ENCODE data around the gene CAMK1D. TPM values are rescaled to one million over a fixed set of nuclear protein-coding genes. Genes with fewer than 3 reads are reported as not detected.

The CAMK1D gene
- total RNA-seq, 2 donors from 2014 or later = 4.8 to 14.5 TPM

DNA sequence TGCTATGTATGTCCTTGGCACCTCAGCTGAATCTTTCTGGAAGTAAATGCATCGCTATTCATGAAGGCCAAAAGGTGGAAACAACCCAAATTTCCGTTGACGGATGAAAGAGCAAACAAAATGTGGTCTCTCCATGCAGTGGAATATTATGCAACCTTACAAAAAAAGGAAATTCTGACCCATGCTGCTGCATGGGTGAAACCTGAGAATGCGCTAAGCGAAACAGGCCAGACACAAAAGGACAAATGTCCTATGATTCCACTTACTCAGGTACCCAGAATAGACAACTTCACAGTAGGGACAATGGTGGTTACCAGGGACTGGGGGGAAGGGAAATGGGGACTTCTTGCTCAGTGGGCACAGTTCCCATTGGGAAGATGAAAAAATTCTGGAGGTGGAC is 158.8 kb downstream of the CAMK1D start:
- Histone ChIP-seq H3K27ac (no peak overlapping the region), H3K27me3 (replicated peaks; ENCODE audit: insufficient read depth) (no peaks in the 10 kb centered on the region), H3K9me3 (no peaks in the 10 kb centered on the region), H3K4me1 (replicated peaks) (no peaks in the 10 kb centered on the region), H3K36me3 (no peaks in the 10 kb centered on the region), H3K4me3 (no peak overlapping the region)
- 91% methylated on average over 5 of the region's 5 CpGs for WGBS
- DNase-seq (ENCODE audit: low spot score) = no peak
- TF ChIP-seq POLR2A (IDR thresholded peaks at IDR 0.05) = no peak
- intact Hi-C loops (cut with DNase I) = no loop called here

DNA sequence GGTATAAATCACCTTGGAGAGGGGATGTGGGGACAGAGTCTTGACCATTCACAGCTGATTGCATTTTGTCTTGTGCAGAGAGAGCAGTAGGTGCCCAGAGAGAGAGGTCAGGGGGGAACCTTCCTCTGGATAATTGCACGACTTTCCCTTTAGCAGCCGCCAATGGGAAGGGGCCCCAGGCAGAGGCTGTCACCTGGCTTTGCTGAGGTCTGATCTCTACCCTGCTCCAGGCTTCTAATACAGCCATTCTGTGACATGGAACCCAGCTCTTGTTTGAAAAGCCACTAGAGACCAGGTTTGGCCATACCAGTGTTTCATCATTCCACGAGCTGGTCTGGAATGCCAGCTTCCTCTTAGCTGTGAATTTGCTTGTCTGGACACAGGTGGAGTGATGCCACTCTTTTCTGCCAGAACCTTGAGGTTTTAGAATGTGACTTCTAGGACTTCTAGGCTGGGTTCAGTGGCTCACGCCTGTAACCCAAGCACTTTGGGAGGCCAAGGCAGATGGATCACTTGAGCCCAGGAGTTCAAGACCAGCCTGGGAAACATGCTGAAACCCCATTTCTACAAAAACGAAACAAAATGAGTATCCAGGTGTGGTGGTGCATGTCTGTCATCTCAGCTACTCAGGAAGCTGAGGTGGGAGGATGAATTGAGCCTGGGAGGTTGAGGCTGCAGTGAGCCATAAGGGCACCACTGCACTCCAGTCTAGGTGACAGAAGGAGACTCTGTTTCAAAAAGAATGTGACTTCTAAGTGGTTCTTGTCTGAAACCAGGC is 159.9 kb downstream of the CAMK1D start:
- no peak for DNase-seq (ENCODE audit: low spot score)
- no peaks in the 10 kb centered on the region for H3K4me1 ChIP-seq (replicated peaks)
- H3K9me3 ChIP-seq = no peaks in the 10 kb centered on the region
- no peak overlapping the region for H3K27ac ChIP-seq
- no peaks in the 10 kb centered on the region for H3K36me3 ChIP-seq
- no peak overlapping the region for H3K4me3 ChIP-seq
- TF ChIP-seq, protein P1, sequence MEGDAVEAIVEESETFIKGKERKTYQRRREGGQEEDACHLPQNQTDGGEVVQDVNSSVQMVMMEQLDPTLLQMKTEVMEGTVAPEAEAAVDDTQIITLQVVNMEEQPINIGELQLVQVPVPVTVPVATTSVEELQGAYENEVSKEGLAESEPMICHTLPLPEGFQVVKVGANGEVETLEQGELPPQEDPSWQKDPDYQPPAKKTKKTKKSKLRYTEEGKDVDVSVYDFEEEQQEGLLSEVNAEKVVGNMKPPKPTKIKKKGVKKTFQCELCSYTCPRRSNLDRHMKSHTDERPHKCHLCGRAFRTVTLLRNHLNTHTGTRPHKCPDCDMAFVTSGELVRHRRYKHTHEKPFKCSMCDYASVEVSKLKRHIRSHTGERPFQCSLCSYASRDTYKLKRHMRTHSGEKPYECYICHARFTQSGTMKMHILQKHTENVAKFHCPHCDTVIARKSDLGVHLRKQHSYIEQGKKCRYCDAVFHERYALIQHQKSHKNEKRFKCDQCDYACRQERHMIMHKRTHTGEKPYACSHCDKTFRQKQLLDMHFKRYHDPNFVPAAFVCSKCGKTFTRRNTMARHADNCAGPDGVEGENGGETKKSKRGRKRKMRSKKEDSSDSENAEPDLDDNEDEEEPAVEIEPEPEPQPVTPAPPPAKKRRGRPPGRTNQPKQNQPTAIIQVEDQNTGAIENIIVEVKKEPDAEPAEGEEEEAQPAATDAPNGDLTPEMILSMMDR (IDR thresholded peaks at IDR 0.05) = no peak
- TF ChIP-seq POLR2AphosphoS5 (IDR thresholded peaks at IDR 0.05) = no peak
- TF ChIP-seq POLR2A (IDR thresholded peaks at IDR 0.05) = no peak
- WGBS = 84% methylated on average over 5 of the region's 5 CpGs
- intact Hi-C loops (cut with DNase I) = no loop called here
- no peaks in the 10 kb centered on the region for H3K27me3 ChIP-seq (replicated peaks; ENCODE audit: insufficient read depth)

DNA sequence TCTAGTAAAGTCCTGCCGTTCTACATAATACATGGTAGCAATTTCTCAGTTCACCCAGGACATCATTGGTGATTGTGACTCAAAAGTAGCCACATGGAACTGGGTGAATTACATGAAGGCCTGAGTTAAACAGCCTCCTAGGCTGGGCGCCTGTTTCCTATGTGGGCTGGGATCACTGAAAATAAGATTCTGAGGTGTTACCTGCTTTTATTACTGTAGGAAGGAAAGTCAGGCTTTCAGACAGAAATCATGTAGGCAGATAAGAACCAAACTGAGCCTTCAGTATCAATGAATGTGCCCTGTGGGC is 160.4 kb downstream of the CAMK1D start:
- Histone ChIP-seq H3K9me3 (no peaks in the 10 kb centered on the region), H3K27me3 (replicated peaks; ENCODE audit: insufficient read depth) (no peaks in the 10 kb centered on the region), H3K4me1 (replicated peaks) (no peaks in the 10 kb centered on the region), H3K27ac (no peak overlapping the region), H3K4me3 (no peak overlapping the region), H3K36me3 (no peaks in the 10 kb centered on the region)
- TF ChIP-seq POLR2A (IDR thresholded peaks at IDR 0.05) (no peak), POLR2AphosphoS5 (IDR thresholded peaks at IDR 0.05) (no peak)
- TF ChIP-seq, protein P1 (IDR thresholded peaks at IDR 0.05) = no peak
- DNase-seq (ENCODE audit: low spot score) = no peak
- 95% methylated on average over 2 of the region's 2 CpGs for WGBS
- intact Hi-C loops (cut with DNase I) = no loop called here

DNA sequence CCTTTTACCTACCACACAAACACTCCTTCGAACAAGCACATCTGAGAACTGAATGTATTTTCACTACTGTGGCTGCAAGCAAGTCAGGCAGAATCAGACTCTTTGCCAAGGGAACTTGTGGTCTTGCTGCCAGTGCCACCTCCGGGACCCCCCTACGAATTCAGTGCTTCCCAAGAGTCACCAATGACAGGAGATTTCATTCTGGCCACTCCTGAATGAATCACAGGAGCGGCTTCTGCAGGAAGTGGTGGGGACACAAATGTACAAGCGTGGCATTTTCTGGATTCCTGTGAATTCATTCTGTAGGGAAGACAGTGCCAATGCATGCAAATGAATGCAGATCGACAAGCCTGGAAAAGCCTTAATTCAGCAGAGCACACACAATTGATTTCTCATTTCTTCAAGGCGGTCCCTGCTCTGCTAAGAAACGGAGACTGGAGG is 161.2 kb downstream of the CAMK1D start:
- H3K36me3 ChIP-seq = no peaks in the 10 kb centered on the region
- H3K9me3 ChIP-seq = no peaks in the 10 kb centered on the region
- H3K27ac ChIP-seq = no peak overlapping the region
- intact Hi-C loops (cut with DNase I) = no loop called here
- WGBS = 79% methylated on average over 8 of the region's 8 CpGs
- H3K4me1 ChIP-seq (replicated peaks) = no peaks in the 10 kb centered on the region
- DNase-seq (ENCODE audit: low spot score) = no peak
- H3K27me3 ChIP-seq (replicated peaks; ENCODE audit: insufficient read depth) = no peaks in the 10 kb centered on the region
- no peak overlapping the region for H3K4me3 ChIP-seq
- TF ChIP-seq POLR2AphosphoS5 (IDR thresholded peaks at IDR 0.05) (no peak), POLR2A (IDR thresholded peaks at IDR 0.05) (no peak)
- TF ChIP-seq, protein P1 (IDR thresholded peaks at IDR 0.05) = no peak

DNA sequence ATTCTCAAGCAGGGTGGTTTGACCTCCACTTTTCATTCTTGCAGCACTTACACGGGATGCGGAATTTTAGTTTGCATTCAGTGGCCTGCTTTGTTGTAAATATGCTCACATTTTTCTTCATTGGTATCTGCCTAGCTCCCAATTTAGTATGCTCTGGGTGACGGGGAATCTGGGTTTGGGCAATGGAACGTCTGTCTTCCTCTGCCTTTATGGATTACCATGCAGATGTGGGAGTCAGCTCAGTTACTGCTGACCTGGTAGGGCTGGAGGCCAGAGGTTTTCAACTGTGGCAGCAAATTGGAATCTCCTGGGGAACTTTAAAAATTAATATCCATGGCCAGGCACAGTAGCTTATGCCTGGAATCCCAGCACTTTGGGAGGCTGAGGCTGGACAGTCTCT is 161.6 kb downstream of the CAMK1D start:
- 68% methylated on average over 4 of the region's 4 CpGs for WGBS
- DNase-seq (ENCODE audit: low spot score) = no peak
- Histone ChIP-seq H3K9me3 (no peaks in the 10 kb centered on the region), H3K4me1 (replicated peaks) (no peaks in the 10 kb centered on the region), H3K27me3 (replicated peaks; ENCODE audit: insufficient read depth) (no peaks in the 10 kb centered on the region), H3K36me3 (no peaks in the 10 kb centered on the region), H3K4me3 (no peak overlapping the region), H3K27ac (no peak overlapping the region)
- TF ChIP-seq, protein P1 (IDR thresholded peaks at IDR 0.05) = no peak
- TF ChIP-seq POLR2A (IDR thresholded peaks at IDR 0.05) (no peak), POLR2AphosphoS5 (IDR thresholded peaks at IDR 0.05) (no peak)
- intact Hi-C loops (cut with DNase I) = no loop called here
